Urothelium cell line (cell line): Measurements from ENCODE around the gene RNASEL.
"Not testable (repeated sequence)": the region's sequence is repeated elsewhere in the genome, so short reads cannot be mapped to it uniquely, and the experiment has no call there.

Source experiments
- DNase-seq: peaks from one replicate; pipeline ENCODE4 v3.0.0; 2011; ENCODE audit warnings: low spot score, mixed read lengths
- FAIRE-seq: peaks from 2 replicates; lab custom pipeline; 2011; peaks lifted over from hg19 to GRCh38; lab: Jason Lieb, UNC

RNASEL gene, protein sequence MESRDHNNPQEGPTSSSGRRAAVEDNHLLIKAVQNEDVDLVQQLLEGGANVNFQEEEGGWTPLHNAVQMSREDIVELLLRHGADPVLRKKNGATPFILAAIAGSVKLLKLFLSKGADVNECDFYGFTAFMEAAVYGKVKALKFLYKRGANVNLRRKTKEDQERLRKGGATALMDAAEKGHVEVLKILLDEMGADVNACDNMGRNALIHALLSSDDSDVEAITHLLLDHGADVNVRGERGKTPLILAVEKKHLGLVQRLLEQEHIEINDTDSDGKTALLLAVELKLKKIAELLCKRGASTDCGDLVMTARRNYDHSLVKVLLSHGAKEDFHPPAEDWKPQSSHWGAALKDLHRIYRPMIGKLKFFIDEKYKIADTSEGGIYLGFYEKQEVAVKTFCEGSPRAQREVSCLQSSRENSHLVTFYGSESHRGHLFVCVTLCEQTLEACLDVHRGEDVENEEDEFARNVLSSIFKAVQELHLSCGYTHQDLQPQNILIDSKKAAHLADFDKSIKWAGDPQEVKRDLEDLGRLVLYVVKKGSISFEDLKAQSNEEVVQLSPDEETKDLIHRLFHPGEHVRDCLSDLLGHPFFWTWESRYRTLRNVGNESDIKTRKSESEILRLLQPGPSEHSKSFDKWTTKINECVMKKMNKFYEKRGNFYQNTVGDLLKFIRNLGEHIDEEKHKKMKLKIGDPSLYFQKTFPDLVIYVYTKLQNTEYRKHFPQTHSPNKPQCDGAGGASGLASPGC

DNA sequence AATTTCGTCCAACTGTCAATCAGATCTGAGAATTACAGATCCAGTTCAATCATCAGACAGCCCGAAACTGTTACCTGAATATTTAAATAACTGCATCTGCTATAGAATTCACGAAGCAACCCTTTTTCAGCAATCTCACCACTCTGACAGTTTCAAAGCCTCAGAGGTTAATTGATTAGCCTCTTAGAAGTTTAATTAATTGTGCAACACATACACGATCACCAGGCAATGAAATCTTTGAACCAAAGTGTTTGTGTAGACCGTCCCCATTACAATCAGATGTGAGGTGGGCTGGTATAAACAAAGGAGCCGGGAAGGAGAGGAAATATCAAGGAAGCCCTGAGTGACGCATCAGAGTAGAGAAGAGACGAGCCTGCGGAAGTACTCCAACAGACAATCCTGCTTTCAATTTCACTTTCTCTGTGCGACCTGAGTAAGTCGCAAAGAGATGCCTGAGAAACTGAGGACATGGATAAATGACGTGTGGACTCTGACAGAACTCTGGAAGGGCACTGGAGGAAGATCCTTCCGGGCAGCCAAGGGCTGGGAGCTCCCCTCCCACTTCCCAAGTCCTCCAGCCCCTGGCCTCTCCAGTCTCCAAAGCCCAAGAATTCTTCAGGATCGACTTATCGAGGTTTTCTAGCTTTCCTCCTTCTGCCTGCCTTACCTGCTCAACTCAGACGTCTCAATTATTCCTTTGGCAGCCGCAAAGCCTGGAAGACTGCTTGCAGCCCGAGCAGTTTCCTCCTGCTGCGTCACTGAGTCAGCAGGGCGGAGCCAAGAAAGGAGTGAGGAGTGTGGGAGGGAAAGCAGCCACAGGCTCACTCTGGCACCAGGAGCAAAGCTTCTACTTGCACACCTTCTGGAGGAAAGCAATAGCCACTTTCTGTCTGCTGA is at the start of gene RNASEL:
Gene RNASEL (minus strand): TSS at position 757 of the 897 bp plus-strand sequence. CDS start 2,450 bp downstream, outside the sequence.
- no peak for FAIRE-seq
- peak; percentile 73 for DNase-seq

GRCh38 chr1:182637769-182638168 is 48.7 kb upstream of the RNASEL start:
- DNase-seq (no peak), FAIRE-seq (no peak)

- no peak for FAIRE-seq
- DNase-seq: no peak
These were observed 46.8 kb upstream of the RNASEL start for GRCh38 chr1:182635871-182636270.

GRCh38 chr1:182634306-182635072 is 45.4 kb upstream of the RNASEL start:
- DNase-seq: no peak
- FAIRE-seq: no peak

GRCh38 chr1:182633657-182634281 is 44.7 kb upstream of the RNASEL start:
- DNase-seq (no peak), FAIRE-seq (no peak)

DNA sequence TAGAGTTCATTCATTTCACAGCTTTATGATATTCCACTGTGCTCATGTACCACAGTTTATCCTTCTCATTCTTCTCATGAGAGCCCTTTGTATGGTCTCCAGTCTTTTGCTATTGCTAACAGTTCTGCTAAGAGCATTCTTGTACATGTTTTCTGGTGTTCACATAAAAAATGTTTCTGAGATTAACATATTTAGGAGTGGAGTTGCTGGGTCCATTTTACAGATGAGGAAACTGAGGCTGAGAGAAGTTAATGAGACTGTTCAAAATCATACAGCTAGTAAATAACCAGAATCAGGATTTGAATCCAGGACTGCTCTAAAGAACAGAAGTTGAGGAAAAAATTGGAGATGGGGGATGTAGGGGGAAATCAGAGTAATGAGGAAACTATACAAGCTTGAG is 44.0 kb upstream of the RNASEL start:
- no peak for FAIRE-seq
- DNase-seq: no peak

DNA sequence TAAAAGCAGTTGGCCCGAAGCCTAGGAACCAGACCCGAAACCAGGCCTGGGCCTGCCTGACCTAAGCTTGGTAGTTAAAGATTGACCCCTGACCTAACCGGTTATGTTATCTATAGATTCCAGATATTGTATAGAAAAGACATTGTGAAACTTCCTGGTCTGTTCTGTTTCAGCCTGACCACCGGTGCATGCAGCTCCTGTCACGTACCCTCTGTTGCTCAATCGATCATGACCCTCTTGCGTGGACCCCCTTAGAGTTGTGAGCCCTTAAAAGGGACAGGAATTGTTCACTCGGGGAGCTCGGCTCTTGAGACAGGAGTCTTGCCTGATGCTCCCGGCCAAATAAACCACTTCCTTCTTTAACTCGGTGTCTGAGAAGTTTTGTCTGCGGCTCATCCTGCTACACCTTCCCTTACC is 43.4 kb upstream of the RNASEL start:
- FAIRE-seq, DNase-seq: not testable (repeated sequence)

GRCh38 chr1:182631954-182632353 is 42.9 kb upstream of the RNASEL start:
- DNase-seq (no peak), FAIRE-seq (no peak)

DNA sequence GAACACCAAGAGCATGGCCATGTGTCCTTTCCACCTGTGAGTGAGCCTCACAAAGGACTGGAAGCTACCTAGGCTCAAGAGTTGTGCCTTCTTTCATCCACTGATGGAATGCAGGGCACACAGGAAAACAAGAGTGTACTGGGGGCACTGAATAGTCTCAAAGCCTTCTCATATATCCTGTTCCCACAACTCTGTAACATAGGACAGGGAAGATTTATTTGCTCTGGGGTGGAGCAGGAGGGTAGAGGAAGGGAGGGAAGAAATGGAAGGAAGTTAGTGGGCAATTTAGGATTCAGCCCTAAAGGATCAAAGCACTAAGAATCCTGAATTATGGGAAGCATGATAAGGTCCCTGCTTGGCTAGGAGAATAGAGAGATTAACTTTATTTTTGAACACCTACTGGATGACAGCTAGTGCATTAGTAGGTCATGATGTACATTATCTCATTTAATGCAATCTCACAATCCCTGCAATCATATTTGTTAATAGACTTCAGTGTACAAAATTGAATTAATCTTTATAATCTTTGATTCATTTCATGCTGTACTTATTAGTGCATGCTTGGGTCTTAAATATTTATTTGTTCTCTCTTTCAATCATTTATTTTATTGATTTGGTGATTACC is 42.1 kb upstream of the RNASEL start:
- DNase-seq (no peak), FAIRE-seq (no peak)

GRCh38 chr1:182630586-182630985 is 41.5 kb upstream of the RNASEL start:
- DNase-seq (no peak), FAIRE-seq (no peak)

GRCh38 chr1:182629499-182630096 is 40.5 kb upstream of the RNASEL start:
- DNase-seq: no peak

GRCh38 chr1:182629080-182629479 is 40.0 kb upstream of the RNASEL start:
- DNase-seq (no peak), FAIRE-seq (no peak)

More at GRCh38 chr1:182629499-182630096, 40.5 kb upstream of the RNASEL start:
- no peak for FAIRE-seq

- FAIRE-seq: no peak
- DNase-seq: no peak
These were observed 39.6 kb upstream of the RNASEL start for GRCh38 chr1:182628657-182629056.

GRCh38 chr1:182627622-182628021 is 38.6 kb upstream of the RNASEL start:
- no peak for DNase-seq
- no peak for FAIRE-seq

DNA sequence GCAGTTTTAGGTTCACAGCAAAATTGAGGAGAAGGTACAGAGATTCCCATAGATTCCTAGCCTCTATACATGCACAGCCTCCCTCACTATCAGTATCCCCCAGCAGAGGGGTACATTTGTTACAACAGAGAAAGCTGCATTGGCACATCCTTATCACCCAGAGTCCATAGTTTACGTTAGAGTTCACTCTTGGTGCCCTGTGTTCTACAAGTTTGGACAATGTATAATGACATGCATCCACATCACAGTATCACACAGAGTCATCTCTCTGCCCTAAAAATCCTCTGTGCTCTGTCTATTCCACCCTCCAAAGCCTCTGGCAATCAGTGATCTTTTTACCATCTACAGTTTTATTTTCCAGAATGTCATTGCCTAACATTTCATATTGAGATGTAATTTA is 37.5 kb upstream of the RNASEL start:
- no peak for FAIRE-seq

DNA sequence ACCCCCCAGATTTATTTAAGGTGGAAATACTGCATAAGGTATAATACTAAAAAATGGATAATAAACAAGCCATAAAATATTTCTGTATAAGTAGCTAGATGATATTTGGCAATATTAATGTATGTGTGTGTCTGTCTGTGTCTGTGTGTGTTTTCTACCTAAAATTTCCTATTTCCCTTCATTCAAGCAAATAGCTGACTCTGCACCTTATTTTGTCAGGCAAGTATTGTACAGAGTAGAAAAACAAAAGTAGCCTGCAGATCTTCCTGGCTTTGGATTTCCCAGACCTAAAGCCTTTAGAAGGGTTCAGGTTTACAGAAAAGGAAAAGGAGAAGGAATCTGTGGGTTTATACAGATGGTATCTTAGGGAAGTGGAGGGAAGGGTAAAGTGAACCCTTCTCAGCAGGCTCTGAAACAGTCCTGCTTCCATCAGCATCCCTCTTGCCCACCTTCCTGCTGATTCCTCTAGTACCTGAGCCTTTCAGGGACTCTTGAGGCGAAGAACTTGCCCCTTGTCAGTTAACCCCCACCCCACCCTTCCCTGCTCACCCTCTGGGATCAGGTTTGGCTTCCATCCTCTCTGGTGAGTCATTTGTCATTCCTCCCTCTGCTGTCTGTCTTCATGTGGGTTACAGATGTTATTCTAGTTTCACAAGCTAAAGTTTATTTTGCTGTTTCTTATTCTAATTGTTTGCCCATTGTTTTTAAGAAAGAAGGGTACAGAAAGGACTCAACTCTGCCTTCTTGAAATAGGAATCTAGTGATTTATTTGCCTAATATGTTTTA is 36.9 kb upstream of the RNASEL start:
- FAIRE-seq (no peak), DNase-seq (no peak)

More for the DNA sequence above, 37.5 kb upstream of the RNASEL start:
- no peak for DNase-seq

GRCh38 chr1:182625024-182625423 is 36.0 kb upstream of the RNASEL start:
- DNase-seq (no peak), FAIRE-seq (no peak)

DNA sequence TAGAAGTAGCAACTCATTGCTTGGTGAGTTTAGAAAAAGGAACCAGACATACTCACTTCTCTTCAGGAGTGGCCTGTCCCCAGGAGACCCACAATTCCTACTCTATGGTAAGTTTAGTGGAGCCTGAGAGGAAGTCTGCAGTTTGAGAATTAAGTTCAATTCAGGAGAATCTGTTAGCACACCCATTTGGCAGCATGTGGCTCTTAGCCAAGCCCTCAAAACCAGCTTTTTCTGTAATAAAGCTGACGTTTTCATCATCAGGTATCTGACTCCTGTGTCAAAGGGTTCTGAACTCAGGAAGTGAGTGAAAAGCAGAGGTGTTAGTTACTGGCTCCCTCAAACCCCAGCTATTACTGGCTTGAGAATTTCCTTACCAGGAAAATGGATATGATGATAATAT is 35.5 kb upstream of the RNASEL start:
- DNase-seq (no peak), FAIRE-seq (no peak)
